Measurements from ENCODE around the gene OR4D2. TPM values are rescaled to one million over a fixed set of nuclear protein-coding genes. Genes with fewer than 3 reads are reported as not detected.

The OR4D2 gene
- not detected in 2 replicates for total RNA-seq (2014; rRNA removed; shearing (Covaris generic))

GRCh38 chr17:58166682-58167081 lies at the start of gene OR4D2:
OR4D2 (plus strand) TSS chr17:58166982; CDS start chr17:58169656, 2,674 bp downstream.

GRCh38 chr17:58147930-58148434 lies 18.8 kb upstream of the OR4D2 start, which contains the start of gene OR4D1:
OR4D1 (plus strand) TSS chr17:58148384; CDS start chr17:58155154, 6,770 bp downstream.

GRCh38 chr17:58192612-58193011 lies 25.8 kb downstream of the OR4D2 start, which contains the start of gene EPX:
EPX (plus strand) TSS chr17:58192726; CDS start chr17:58192847, 121 bp downstream.

GRCh38 chr17:58219007-58219788 lies 52.4 kb downstream of the OR4D2 start, which contains the start of gene MKS1:
MKS1 (minus strand) TSS chr17:58219255; CDS start chr17:58219230, 25 bp downstream.

Other genes starting within 250 kb of the OR4D2 start
- 18.5 and 20.0 TPM in 2 replicates for gene CUEDC1, start 211.6 kb upstream of the OR4D2 start, total RNA-seq (2014; rRNA removed; shearing (Covaris generic))
- 51.5 and 52.5 TPM in 2 replicates for gene VEZF1, start 178.7 kb upstream of the OR4D2 start, total RNA-seq (2014; rRNA removed; shearing (Covaris generic))
- gene SRSF1, start 159.7 kb upstream of the OR4D2 start, total RNA-seq (2014; rRNA removed; shearing (Covaris generic)), result 311 and 374 TPM in 2 replicates
- 11.8 and 13.4 TPM in 2 replicates for gene DYNLL2, start 83.6 kb upstream of the OR4D2 start, total RNA-seq (2014; rRNA removed; shearing (Covaris generic))
- gene OR4D1, start 18.6 kb upstream of the OR4D2 start, total RNA-seq (2014; rRNA removed; shearing (Covaris generic)), result not detected in 2 replicates
- gene EPX, start 25.7 kb downstream of the OR4D2 start, total RNA-seq (2014; rRNA removed; shearing (Covaris generic)), result not detected in 2 replicates
- gene MKS1, start 52.3 kb downstream of the OR4D2 start, total RNA-seq (2014; rRNA removed; shearing (Covaris generic)), result 13.6 and 15.2 TPM in 2 replicates
- not detected in 2 replicates for gene LPO, start 71.6 kb downstream of the OR4D2 start, total RNA-seq (2014; rRNA removed; shearing (Covaris generic))
- not detected in 2 replicates for gene MPO, start 114.0 kb downstream of the OR4D2 start, total RNA-seq (2014; rRNA removed; shearing (Covaris generic))
- gene TSPOAP1, start 161.8 kb downstream of the OR4D2 start, total RNA-seq (2014; rRNA removed; shearing (Covaris generic)), result not detected in 2 replicates
- 67.4 and 69.6 TPM in 2 replicates for gene SUPT4H1, start 185.2 kb downstream of the OR4D2 start, total RNA-seq (2014; rRNA removed; shearing (Covaris generic))

Measured in A375 (cell line).